Measurements from ENCODE around the gene GPRC5D. TPM values are rescaled to one million over a fixed set of nuclear protein-coding genes. Genes with fewer than 3 reads are reported as not detected.

Gene GPRC5D
- total RNA-seq, 2 donors from 2014 or later, result not detected

DNA sequence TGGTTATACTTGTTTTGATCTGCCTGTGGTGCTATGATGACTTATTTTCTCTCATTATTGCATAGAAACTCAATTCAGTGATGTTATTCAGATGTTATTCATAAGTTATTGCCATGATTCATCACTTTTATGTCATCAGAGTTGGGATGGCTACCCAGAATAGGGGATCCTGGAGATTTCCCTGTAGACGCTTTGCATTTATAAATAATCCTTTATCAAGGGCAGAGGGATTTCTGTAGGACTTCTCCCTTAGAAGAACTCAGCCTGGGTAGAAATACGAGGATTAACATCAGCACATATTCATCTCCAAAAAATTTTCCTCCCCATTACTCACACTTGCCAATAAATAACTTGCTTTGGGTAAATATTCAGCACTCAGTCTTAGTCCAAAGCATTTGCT lies 55.7 kb downstream of the GPRC5D start:
- intact Hi-C loops (cut with DNase I), result no loop called here
- DNase-seq, result no peak
- ATAC-seq, result peak in 1 of 2 donors; percentile 18

DNA sequence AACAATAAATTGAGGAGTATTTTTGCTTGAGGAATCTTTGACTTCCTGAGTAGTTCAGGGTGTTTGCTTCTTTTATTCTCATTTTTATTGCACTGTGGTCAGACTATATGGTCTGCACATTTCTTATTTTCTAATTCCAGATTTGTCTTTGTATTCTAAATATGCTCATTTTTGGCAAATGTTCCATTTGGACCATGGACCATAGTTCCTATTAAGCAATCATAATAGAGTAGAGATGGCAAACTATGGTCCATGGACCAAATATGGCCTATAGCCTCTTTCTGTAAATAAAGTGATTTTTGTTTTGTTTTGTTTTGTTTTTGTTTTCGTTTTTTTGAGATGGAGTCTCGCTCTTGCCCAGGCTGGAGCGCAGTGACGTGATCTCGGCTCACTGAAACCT lies 58.5 kb downstream of the GPRC5D start:
- ATAC-seq (no peak), DNase-seq (no peak)
- intact Hi-C loops (cut with DNase I), result no loop called here

DNA sequence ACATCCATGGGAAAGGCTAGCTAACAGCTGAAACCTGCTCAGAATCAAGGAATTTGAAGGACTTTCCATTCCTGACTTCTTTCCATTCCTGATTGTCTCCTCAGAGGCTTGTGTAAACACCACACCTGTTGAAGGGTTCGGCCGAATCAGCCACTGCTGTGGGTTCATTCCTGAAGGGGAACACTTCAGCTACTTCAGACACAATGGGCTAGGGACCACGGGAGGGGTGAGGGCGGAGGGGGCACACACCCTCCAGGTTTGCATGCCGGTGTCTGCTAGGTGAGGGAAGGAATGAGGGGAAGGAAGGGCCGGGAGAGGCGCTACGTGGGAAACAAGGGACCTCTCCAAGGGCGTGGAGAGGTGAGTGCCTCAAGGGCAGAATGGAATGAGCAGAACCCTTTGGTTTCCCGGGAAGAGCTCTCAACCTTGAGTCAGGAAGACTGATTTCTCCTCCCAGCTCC lies 59.3 kb downstream of the GPRC5D start:
- intact Hi-C loops (cut with DNase I), result no loop called here
- ATAC-seq (no peak), DNase-seq (no peak)

DNA sequence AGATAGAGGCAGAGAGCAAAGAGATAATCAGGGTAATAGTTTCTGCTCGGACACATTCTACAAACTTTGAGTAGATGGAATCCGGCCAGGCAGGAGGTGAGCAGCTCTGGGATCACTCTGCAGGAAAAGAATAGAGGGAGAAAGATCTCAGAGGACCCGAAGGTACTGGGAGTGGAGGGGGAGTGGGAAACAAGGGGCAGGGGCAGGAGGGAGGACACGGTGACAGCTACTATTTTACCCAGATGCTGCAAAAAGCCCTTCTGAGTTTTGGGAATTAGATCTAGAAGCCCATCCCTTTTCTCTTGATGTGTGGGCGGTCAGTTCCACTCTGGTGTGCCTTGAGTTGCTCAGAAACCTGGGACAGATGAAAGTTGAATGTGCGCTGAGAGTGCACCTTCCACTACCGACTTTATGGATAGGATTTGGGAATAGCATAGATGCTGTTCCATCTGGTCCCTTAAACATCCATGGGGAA lies 60.1 kb downstream of the GPRC5D start:
- intact Hi-C loops (cut with DNase I), result no loop called here
- ATAC-seq (no peak), DNase-seq (no peak)

DNA sequence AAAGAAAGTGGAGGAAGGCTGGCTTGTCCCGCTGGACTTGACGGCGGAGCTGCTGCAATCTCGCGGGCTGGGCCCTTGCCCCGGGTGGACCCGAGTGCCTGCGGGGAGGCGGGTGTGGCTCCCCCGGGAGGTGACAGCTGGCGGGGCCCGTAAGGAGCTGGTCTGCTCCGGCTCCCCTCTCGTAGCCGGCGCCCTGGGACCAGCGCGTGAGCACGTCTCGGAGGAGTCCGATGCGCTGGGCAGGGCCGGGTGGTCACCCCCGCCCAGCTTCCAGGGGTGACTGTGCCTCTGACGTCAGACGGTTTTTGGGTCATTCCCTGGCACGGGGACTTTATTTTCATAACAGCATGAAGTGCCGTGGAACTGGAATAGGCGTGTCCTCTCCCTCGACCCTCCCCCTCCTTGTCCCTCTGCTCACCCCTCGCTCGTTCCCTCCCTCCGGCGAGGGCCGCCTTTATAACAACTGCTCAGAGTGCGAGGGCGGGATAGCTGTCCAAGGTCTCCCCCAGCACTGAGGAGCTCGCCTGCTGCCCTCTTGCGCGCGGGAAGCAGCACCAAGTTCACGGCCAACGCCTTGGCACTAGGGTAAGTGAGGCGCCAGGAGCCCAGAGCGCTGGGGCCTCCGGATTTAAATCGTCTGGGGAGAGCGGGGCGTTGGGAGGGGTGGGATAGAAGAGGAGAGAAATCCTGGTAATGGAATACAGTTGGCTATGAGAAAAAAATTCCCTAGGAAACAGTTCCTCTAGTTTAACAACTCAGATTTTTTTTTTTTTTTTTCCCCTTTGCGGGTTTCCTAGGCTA lies 60.7 kb downstream of the GPRC5D start, which contains the start of gene GPRC5A:
Gene GPRC5A, plus strand, starts transcription at position 483 of the 801 bp plus-strand sequence. CDS start 16,688 bp downstream, outside the sequence.
- peak; percentile 88 for DNase-seq
- peak; percentile 84 to 94 for ATAC-seq
- intact Hi-C loops (cut with DNase I), result no loop called here

Other genes with a start within 250 kb of the GPRC5D start
- 10 to 100 TPM; 23.7 to 42.4 TPM for gene CDKN1B, start 234.8 kb downstream of the GPRC5D start, total RNA-seq
- 10 to 100 TPM; 36.0 to 56.7 TPM for gene APOLD1, start 166.5 kb downstream of the GPRC5D start, total RNA-seq
- gene DDX47, start 138.8 kb downstream of the GPRC5D start, total RNA-seq, result 10 to 100 TPM; 29.7 to 31.6 TPM
- 1 to 10 TPM; 2.6 to 5.6 TPM for gene GPRC5A, start 60.6 kb downstream of the GPRC5D start, total RNA-seq
- 10 to 100 TPM; 57.5 to 65.1 TPM for gene HEBP1, start 48.1 kb upstream of the GPRC5D start, total RNA-seq
- 1 to 10 TPM; 3.7 to 3.8 TPM for gene FAM234B, start 92.2 kb upstream of the GPRC5D start, total RNA-seq
- gene GSG1, start 151.5 kb upstream of the GPRC5D start, total RNA-seq, result not detected
- 100 to 1,000 TPM; 304 to 477 TPM for gene EMP1, start 244.6 kb upstream of the GPRC5D start, total RNA-seq

All from left cardiac atrium (tissue), 4 donors.